ENCODE measurements around the gene SIRPA.

SIRPA gene

GRCh38 chr20:1983301-1983700 is 88.1 kb downstream of the SIRPA start:
- no peak for TF ChIP-seq CTCF (conservative IDR thresholded peaks at IDR 0.05; ENCODE audit: low read depth)
- no peak for DNase-seq (ENCODE audit: low spot score)
- ChIA-PET CTCF (no interaction called here), POLR2A (ENCODE audit: low non-redundant PET) (interaction anchor here (0.6 kb wide), 1 partner anchor 26 kb away, joined by 3 read pairs; no protein-coding TSS in a partner anchor)
- H3K27ac ChIP-seq = no peak overlapping the region

- ChIA-PET CTCF (interaction anchor here (0.7 to 1.2 kb wide), 3 partner anchors 19 to 185 kb away, joined by 4 to 5 read pairs (median 4); no protein-coding TSS in a partner anchor), POLR2A (ENCODE audit: low non-redundant PET) (no interaction called here)
- DNase-seq (ENCODE audit: low spot score) = no peak
- TF ChIP-seq CTCF (conservative IDR thresholded peaks at IDR 0.05; ENCODE audit: low read depth) = no peak
- no peak overlapping the region for H3K27ac ChIP-seq
Observed at GRCh38 chr20:1987826-1988225, 92.6 kb downstream of the SIRPA start.

Data from RWPE1 (cell line).